Middle frontal gyrus (tissue), 1 donor: ENCODE measurements around the gene DLG2.
"Not testable (repeated sequence)": the region's sequence is repeated elsewhere in the genome, so short reads cannot be mapped to it uniquely, and the experiment has no call there.

Experiments used
- DNase-seq: peaks from one replicate; pipeline ENCODE4 v3.0.0-alpha.2; 2015; ENCODE audit warnings: low spot score; ENCODE audit errors: extremely low spot score

DLG2 gene

GRCh38 chr11:85459304-85459703 is 167.8 kb downstream of the DLG2 start:
- DNase-seq, result no peak

- no peak for DNase-seq
Measured at GRCh38 chr11:85444479-85444878, 182.7 kb downstream of the DLG2 start.

- DNase-seq, result no peak
Measured at GRCh38 chr11:85440273-85440672, 186.9 kb downstream of the DLG2 start.

DNA sequence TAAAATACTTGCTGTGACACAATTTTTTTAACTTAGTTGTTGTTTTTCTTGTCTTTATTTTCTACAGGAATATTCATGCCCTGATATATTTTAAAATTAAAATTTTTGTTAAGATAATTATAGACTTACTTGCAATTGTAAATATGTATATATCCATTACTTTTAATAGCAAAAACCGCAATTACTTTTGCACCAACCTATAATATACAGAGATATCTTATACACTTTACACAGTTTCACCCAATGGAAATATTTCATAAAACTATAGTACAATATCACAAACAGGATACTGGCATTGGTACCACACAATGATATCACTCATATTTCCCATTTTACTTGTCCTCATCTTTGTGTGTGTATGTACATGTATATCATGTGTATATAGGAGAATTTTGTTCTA is 188.8 kb downstream of the DLG2 start:
- no peak for DNase-seq

- DNase-seq, result no peak
Measured at GRCh38 chr11:85431319-85431718, 195.8 kb downstream of the DLG2 start.

- DNase-seq, result no peak
Measured at GRCh38 chr11:85423794-85424193, 203.3 kb downstream of the DLG2 start.

DNA sequence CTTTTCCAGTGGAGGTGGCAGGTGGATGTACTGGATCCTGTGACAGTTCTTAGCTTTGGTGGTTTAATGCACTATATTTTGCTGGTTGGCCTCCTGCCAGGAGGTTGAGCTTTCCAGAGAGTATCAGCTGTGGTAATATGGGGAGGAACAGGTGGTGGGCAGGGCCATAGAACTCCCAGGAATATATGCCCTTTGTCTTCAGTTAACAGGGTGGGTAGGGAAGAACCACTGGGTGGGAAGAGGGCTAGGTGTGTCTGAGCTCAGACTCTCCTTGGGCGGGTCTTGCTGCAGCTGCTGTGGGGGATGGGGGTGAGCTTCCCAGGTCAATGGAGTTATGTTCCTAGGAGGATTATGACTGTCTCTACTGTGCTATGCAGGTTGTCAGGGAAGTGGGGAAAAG is 203.8 kb downstream of the DLG2 start:
- no peak for DNase-seq

DNA sequence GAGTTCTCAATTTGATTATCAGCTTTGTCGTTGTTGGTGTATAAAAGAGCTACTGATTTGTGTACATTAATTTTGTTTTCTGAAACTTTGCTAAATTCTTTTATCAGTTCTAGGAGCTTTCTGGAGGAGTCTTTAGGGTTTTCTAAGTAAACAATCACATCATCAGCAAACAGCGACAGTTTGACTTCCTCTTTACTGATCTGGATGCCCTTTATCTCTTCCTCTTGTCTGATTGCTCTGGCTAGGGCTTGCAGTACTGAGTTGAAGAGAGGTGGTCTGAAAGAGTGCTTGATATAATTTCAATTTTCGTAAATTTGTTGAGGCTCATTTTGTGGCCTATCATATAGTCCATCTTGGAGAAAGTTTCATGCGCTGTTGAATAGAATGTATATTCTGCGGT is 213.0 kb downstream of the DLG2 start:
- no peak for DNase-seq

- DNase-seq, result no peak
Measured at GRCh38 chr11:85407648-85408047, 219.5 kb downstream of the DLG2 start.

GRCh38 chr11:85406841-85407240 is 220.3 kb downstream of the DLG2 start:
- no peak for DNase-seq

DNA sequence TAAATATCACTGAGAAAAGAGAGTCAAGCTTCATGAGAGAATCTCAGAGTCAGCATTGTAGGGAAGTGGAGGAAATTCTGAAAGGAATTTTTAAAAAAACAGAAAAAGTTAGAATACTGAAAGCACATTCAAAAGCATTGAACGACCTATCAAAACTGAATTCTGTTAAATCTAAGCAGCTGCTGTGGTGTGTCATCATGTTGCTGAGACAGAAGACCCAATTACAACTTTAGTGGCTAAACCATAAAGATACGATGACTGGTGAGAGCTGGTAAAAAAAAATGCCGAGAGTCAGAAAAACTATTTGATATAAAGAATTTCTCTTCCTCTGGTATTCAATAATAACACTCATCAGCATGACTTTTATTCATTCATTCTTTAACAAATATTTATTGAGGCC is 220.8 kb downstream of the DLG2 start:
- no peak for DNase-seq

DNA sequence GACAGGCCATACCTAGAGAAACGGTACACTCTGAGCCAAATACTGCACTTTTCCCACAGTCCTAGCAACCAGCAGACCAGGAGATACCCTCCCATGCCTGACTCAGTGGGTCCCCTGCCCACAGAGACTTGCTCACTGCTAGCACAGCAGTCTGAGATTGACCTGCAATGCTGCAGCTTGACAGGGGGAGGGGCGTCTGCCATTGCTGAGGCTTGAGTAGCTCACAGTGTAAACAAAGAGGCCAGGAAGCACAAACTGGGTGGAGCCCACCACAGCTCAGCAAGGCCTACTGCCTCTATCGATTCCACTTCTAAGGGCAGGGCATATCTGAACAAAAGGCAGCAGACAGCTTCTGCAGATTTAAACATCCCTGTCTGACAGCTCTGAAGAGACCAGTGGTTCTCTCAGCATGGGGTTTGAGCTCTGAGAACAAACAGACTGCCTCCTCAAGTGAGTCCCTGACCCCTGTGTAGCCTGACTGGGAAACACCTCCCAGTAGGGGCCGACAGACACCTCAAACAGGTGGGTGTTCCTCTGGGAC is 231.6 kb downstream of the DLG2 start:
- not testable (repeated sequence) for DNase-seq

GRCh38 chr11:85394283-85394682 is 232.9 kb downstream of the DLG2 start:
- no peak for DNase-seq

GRCh38 chr11:85391141-85391540 is 236.0 kb downstream of the DLG2 start:
- no peak for DNase-seq

DNA sequence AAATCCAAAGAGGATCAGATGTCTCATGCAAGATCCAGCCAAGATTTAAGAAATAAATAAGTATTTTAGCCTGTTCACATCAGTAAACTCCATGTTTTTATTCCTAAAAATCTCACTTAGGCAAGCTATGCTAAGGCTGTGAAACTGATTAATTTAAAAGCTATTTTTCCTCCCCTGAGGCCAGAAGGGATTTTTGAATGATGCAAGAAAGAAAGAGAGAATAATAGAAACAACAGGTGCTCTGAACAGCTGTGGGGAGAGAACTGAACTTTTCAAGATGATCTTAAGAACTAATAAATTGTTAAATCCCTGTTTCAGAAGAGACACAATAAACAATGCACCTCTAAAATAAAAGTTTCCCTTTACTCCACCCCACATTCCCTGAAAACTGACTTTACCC is 241.6 kb downstream of the DLG2 start:
- no peak for DNase-seq

DNA sequence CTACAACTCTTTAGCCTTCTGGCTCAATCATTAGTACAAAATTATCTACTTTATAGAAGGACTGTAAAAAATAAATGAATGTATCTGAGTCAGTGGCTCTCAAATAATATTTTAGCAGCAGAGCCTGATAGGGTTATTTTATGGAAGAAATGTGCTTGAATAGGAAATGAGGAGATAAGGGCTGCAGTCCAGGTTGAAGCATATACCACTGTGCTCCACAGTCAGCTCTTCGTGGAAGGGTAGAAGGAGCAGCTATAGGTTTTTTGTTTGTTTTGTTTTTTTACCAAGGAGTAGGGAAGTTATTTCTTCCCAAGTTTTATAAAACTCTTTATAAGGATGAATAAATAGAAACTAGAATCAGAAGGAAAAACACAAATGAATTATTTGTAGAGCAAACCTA is 242.0 kb downstream of the DLG2 start:
- no peak for DNase-seq

DNA sequence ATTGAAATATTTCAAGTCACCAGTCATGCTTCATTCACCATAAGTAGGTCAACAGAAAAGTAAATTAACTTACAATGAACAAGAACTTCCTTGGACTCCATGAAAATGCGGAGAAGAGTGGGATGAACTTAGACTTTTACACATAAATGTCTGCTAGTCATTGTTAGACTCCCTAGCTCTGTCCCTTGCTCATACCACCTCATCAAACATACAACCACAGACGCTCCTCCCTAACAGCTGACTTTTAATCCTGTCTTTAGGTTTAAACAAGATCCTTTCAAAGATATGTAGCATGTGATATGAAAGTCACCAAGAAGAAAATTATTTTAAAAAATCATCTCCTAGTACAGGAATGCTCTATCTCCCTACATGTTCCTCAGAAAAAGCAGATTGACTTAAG is 248.1 kb downstream of the DLG2 start:
- no peak for DNase-seq

DNA sequence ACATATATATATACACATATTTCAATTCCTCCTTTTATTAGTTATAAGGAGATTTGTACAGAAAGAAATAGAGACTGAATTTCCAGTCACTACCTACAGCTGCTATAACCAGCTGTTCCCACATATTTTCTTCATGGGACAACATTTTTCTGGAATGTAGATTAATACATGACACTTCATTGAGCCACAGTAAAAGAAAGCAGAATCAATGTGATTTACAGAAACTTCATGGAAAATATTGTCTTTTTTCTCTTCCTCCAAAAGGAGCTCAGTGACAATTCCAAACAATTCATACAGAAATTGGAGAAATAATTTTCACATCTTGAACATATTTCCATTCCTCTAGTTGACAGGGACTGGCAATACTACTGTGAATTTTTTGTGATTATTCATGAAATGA is 249.2 kb downstream of the DLG2 start:
- no peak for DNase-seq

- DNase-seq, result no peak
Measured at GRCh38 chr11:85359859-85360258, 267.3 kb downstream of the DLG2 start.

GRCh38 chr11:85355921-85356320 is 271.2 kb downstream of the DLG2 start:
- no peak for DNase-seq

DNA sequence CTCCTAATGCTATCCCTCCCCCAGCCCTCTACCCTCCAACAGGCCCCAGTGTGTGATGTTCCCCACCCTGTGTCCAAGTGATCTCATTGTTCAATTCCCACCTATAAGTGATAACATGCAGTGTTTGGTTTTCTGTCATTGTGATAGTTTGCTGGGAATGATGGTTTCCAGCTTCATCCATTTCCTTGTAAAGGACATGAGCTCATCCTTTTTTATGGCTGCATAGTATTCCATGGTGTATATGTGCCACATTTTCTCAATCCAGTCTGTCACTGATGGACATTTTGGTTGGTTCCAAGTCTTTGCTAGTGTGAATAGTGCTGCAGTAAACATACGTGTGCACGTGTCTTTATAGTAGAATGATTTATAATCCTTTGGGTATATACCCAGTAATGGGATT is 277.6 kb downstream of the DLG2 start:
- DNase-seq, result not testable (repeated sequence)

- DNase-seq, result no peak
Measured at GRCh38 chr11:85348945-85349344, 278.2 kb downstream of the DLG2 start.

- no peak for DNase-seq
Measured at GRCh38 chr11:85347291-85347690, 279.9 kb downstream of the DLG2 start.

GRCh38 chr11:85346484-85346883 is 280.7 kb downstream of the DLG2 start:
- DNase-seq, result no peak
